GM11168 (cell line): ENCODE results near the gene NENF.

ENCODE experiments used
- in situ Hi-C: fragments of 300-500 bp; cut with MboI; formaldehyde crosslinking; loops from one replicate; pipeline ENCODE4 v1.12.0; 2022; ENCODE audit warnings: low sequenced_read_pairs; ENCODE audit not compliant: unreplicated experiment

The NENF gene

GRCh38 chr1:212478467-212479025, 45.8 kb downstream of the NENF start:
- in situ Hi-C loops, result no loop called here

GRCh38 chr1:212479188-212479587, 46.5 kb downstream of the NENF start:
- in situ Hi-C loops, result no loop called here

GRCh38 chr1:212480711-212481437, 48.2 kb downstream of the NENF start:
- in situ Hi-C loops, result loop anchor here (10.0 kb wide), 1 partner anchor 274 kb away; no protein-coding TSS in a partner anchor

- in situ Hi-C loops, result loop anchor here (10.0 kb wide), 1 partner anchor 273 kb away; no protein-coding TSS in a partner anchor
Measured at GRCh38 chr1:212481438-212481767, 48.7 kb downstream of the NENF start.

GRCh38 chr1:212482006-212482636, 49.4 kb downstream of the NENF start:
- in situ Hi-C loops, result loop anchor here (10.0 kb wide), 1 partner anchor 273 kb away; no protein-coding TSS in a partner anchor

GRCh38 chr1:212482637-212483441, 50.1 kb downstream of the NENF start:
- in situ Hi-C loops, result loop anchor here (10.0 kb wide), 1 partner anchor 272 kb away; no protein-coding TSS in a partner anchor

- in situ Hi-C loops, result loop anchor here (10.0 kb wide), 1 partner anchor 270 kb away; no protein-coding TSS in a partner anchor
Measured at GRCh38 chr1:212484701-212485570, 52.2 kb downstream of the NENF start.

GRCh38 chr1:212485571-212485912, 52.8 kb downstream of the NENF start:
- in situ Hi-C loops, result loop anchor here (10.0 kb wide), 1 partner anchor 269 kb away; no protein-coding TSS in a partner anchor

- in situ Hi-C loops, result loop anchor here (10.0 kb wide), 1 partner anchor 269 kb away; no protein-coding TSS in a partner anchor
Measured at GRCh38 chr1:212485913-212486618, 53.3 kb downstream of the NENF start.

- in situ Hi-C loops, result loop anchor here (10.0 kb wide), 1 partner anchor 268 kb away; no protein-coding TSS in a partner anchor
Measured at GRCh38 chr1:212486619-212486975, 53.9 kb downstream of the NENF start.

- in situ Hi-C loops, result loop anchor here (10.0 kb wide), 1 partner anchor 268 kb away; no protein-coding TSS in a partner anchor
Measured at GRCh38 chr1:212487286-212487685, 54.6 kb downstream of the NENF start.

- in situ Hi-C loops, result loop anchor here (10.0 kb wide), 1 partner anchor 267 kb away; no protein-coding TSS in a partner anchor
Measured at GRCh38 chr1:212487774-212488435, 55.2 kb downstream of the NENF start.

- in situ Hi-C loops, result loop anchor here (10.0 kb wide), 1 partner anchor 266 kb away; no protein-coding TSS in a partner anchor
Measured at GRCh38 chr1:212488436-212489283, 55.9 kb downstream of the NENF start.

- in situ Hi-C loops, result loop anchor here (10.0 kb wide), 1 partner anchor 265 kb away; no protein-coding TSS in a partner anchor
Measured at GRCh38 chr1:212489284-212489859, 56.7 kb downstream of the NENF start.

- in situ Hi-C loops, result no loop called here
Measured at GRCh38 chr1:212490276-212490675, 57.6 kb downstream of the NENF start.

GRCh38 chr1:212491454-212491853, 58.7 kb downstream of the NENF start:
- in situ Hi-C loops, result no loop called here
